Liver (tissue), 10 donors: Measurements from ENCODE around the gene CSTF3. TPM values are rescaled to one million over a fixed set of nuclear protein-coding genes. Genes with fewer than 3 reads are reported as not detected.

Experiments
- DNase-seq: peaks from one replicate; pipeline ENCODE4 v3.0.0-alpha.2; 2017; ENCODE audit warnings: low spot score
- H3K27ac ChIP-seq, 2 donors: one replicate each; pipeline ENCODE4 v1.7.0; 2013; ENCODE audit warnings: inconsistent platforms in 2 of 2, low read length in 2 of 2, control low read depth in 1 of 2, low read depth in 1 of 2, mild to moderate bottlenecking in 1 of 2
- H3K27me3 ChIP-seq, 4 donors: one replicate each; pipeline versions ENCODE4 v1.6.1 to v1.7.0; 2013; ENCODE audit warnings: low read length in 3 of 4, inconsistent platforms in 1 of 4, mild to moderate bottlenecking in 1 of 4, moderate library complexity in 1 of 4; ENCODE audit not compliant: control insufficient read depth in 4 of 4, insufficient read depth in 4 of 4
- H3K36me3 ChIP-seq, 4 donors: one replicate each; pipeline versions ENCODE4 v1.6.1 to v1.7.0; 2013; ENCODE audit warnings: low read length in 3 of 4, mild to moderate bottlenecking in 3 of 4, low read depth in 1 of 4, moderate library complexity in 1 of 4; ENCODE audit not compliant: control insufficient read depth in 4 of 4, insufficient read depth in 3 of 4
- H3K4me1 ChIP-seq, 4 donors: one replicate each; pipeline versions ENCODE4 v1.6.1 to v1.7.0; 2013; ENCODE audit warnings: low read length in 3 of 4, mild to moderate bottlenecking in 3 of 4, moderate library complexity in 1 of 4; ENCODE audit not compliant: control insufficient read depth in 4 of 4, insufficient read depth in 4 of 4
- H3K4me3 ChIP-seq, 3 donors: one replicate each; pipeline versions ENCODE4 v1.6.1 to v1.7.0; 2013; ENCODE audit warnings: low read length in 3 of 3, control low read depth in 1 of 3, low read depth in 1 of 3, mild to moderate bottlenecking in 1 of 3
- H3K9ac ChIP-seq, 2 donors: one replicate each; pipeline ENCODE4 v1.7.0; 2013; ENCODE audit warnings: low read length in 2 of 2, mild to moderate bottlenecking in 2 of 2, moderate library complexity in 2 of 2, control low read depth in 1 of 2, low read depth in 1 of 2
- H3K9me3 ChIP-seq, 4 donors: one replicate each; pipeline versions ENCODE4 v1.6.1 to v1.7.0; 2013; ENCODE audit warnings: low read length in 3 of 4; ENCODE audit not compliant: control insufficient read depth in 4 of 4
- HNF4A ChIP-seq, 2 donors: conservative IDR thresholded peaks; 2 replicates each; pipeline ENCODE4 v1.6.1; 2016; ENCODE audit warnings: antibody characterized with exemption in 2 of 2, mild to moderate bottlenecking in 2 of 2
- JUND ChIP-seq, 2 donors: IDR thresholded peaks; 2 replicates each; pipeline ENCODE4 v1.6.1; 2016; ENCODE audit warnings: antibody characterized with exemption in 2 of 2
- RAD21 ChIP-seq, 2 donors: IDR thresholded peaks; 2 replicates each; pipeline ENCODE4 v1.6.1; 2016; ENCODE audit warnings: antibody characterized with exemption in 2 of 2, mild to moderate bottlenecking in 2 of 2
- RXRA ChIP-seq, 2 donors: IDR thresholded peaks; 2 replicates each; pipeline ENCODE4 v1.6.1; 2017 to 2018; ENCODE audit warnings: antibody characterized with exemption in 2 of 2, mild to moderate bottlenecking in 1 of 2
- SP1 ChIP-seq: IDR thresholded peaks from 2 replicates; pipeline ENCODE4 v1.6.1; 2018; ENCODE audit warnings: antibody characterized with exemption, mild to moderate bottlenecking
- YY1 ChIP-seq: IDR thresholded peaks from 2 replicates; pipeline ENCODE4 v1.6.1; 2016; ENCODE audit warnings: antibody characterized with exemption, mild to moderate bottlenecking
- WGBS: extraction: QIAGEN DNeasy Blood & Tissue Kit; methylation state at CpG from one replicate; pipeline ENCODE4 v1.1.7; 2013; 5-methylcytosine and 5-hydroxymethylcytosine counted together
- polyA plus RNA-seq, 2 donors: library from polyadenylated mRNA; stranded (reverse) in 1 of 2; unstranded in 1 of 2; fragments of 200-250 nt in 1 of 2; fragments of >200 nt in 1 of 2; fragmentation: Nextera tagmentation in 1 of 2; extraction: Ambion mirVana in 1 of 2; gene quantifications; one replicate each; pipeline versions ENCODE4 v1.2.1 to v1.2.3, GENCODE V29; 2013 to 2015
- small RNA-seq: library from RNA; depleted of rRNA; stranded (forward); fragments of <200 nt; gene quantifications from one replicate; pipeline ENCODE3, GENCODE V24; 2014
- total RNA-seq, 2 donors: library from RNA; depleted of rRNA; stranded (reverse); fragments of >200 nt; gene quantifications; one replicate each; pipeline ENCODE4 v1.2.3, GENCODE V29; 2014
- TF ChIP-seq, protein P1 (sequence below): IDR thresholded peaks from 2 replicates; pipeline ENCODE4 v1.6.1; 2016; ENCODE audit warnings: antibody characterized with exemption
- TF ChIP-seq, protein P2 (sequence below): IDR thresholded peaks from 2 replicates; pipeline ENCODE4 v1.6.1; 2016; ENCODE audit warnings: antibody characterized with exemption
- donor health status: healthy.
- donor health status: healthy.
- donor health status: healthy.
- donor health status: healthy.
- donor health status: healthy.

CSTF3 gene
- total and polyA plus RNA-seq, 4 donors: 7.9 to 20.8 (median 12.3) TPM

DNA sequence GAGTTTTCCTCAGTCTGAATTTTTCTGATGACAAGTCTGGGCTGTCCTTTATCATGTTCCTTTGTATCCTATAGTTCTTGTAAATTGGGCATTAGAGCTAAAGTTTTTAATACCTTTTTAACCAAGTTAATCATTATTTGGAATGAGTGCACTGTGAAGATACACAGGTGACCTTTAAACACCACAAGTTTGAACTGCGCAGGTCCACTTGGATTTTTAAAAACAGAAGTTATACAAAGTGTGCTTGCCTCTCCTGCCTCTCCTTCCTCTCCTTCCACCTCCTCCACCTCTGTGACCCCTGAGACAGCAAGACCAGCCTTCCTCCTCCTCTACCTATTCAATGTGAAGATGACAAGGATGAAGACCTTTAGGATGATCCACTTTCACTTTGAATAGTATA, 126.3 kb downstream of the CSTF3 start:
- WGBS: 27% methylated on average over 1 of the region's 1 CpG
- peaks cover 2 to 21% (median 18%) of the 10 kb centered on the region in 4 donors for H3K36me3 ChIP-seq
- H3K27ac ChIP-seq: peak overlapping the region; percentile 41 to 53
- no peak for DNase-seq
- peaks cover 3 to 11% (median 9%) of the 10 kb centered on the region in 4 donors for H3K4me1 ChIP-seq
- peak overlapping the region in 1 of 2 donors; percentile 21 for H3K9ac ChIP-seq
- no peaks in the 10 kb centered on the region for H3K9me3 ChIP-seq
- TF ChIP-seq, protein P1, sequence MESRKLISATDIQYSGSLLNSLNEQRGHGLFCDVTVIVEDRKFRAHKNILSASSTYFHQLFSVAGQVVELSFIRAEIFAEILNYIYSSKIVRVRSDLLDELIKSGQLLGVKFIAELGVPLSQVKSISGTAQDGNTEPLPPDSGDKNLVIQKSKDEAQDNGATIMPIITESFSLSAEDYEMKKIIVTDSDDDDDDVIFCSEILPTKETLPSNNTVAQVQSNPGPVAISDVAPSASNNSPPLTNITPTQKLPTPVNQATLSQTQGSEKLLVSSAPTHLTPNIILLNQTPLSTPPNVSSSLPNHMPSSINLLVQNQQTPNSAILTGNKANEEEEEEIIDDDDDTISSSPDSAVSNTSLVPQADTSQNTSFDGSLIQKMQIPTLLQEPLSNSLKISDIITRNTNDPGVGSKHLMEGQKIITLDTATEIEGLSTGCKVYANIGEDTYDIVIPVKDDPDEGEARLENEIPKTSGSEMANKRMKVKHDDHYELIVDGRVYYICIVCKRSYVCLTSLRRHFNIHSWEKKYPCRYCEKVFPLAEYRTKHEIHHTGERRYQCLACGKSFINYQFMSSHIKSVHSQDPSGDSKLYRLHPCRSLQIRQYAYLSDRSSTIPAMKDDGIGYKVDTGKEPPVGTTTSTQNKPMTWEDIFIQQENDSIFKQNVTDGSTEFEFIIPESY: no peak
- TF ChIP-seq YY1 (peak; percentile 32), RXRA (IDR thresholded peaks at IDR 0.05) (peak; percentile 45 to 56), RAD21 (IDR thresholded peaks at IDR 0.05) (peak in 1 of 2 donors; percentile 21), HNF4A (conservative IDR thresholded peaks at IDR 0.05) (peak; percentile 52 to 69), SP1 (peak; percentile 28), JUND (IDR thresholded peaks at IDR 0.05) (peak in 1 of 2 donors; percentile 13)
- TF ChIP-seq, protein P2, sequence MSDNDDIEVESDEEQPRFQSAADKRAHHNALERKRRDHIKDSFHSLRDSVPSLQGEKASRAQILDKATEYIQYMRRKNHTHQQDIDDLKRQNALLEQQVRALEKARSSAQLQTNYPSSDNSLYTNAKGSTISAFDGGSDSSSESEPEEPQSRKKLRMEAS: no peak
- no peak overlapping the region for H3K4me3 ChIP-seq
- H3K27me3 ChIP-seq: no peaks in the 10 kb centered on the region

Small RNA genes lying within 50 kb of the gene (small RNA-seq; reads per million reads assigned to genes)
- not detected for gene RF00019

Other genes with a start within 250 kb of the CSTF3 start
- gene DEPDC7, start 145.6 kb downstream of the CSTF3 start, total RNA-seq: 10 to 100 TPM in 1 of 2 donors, 1 to 10 TPM in 1; 7.1 to 64.8 TPM
- gene DEPDC7, start 145.6 kb downstream of the CSTF3 start, polyA plus RNA-seq: 10 to 100 TPM; 21.0 to 62.0 TPM
- gene TCP11L1, start 121.9 kb downstream of the CSTF3 start, total RNA-seq: 10 to 100 TPM; 10.5 to 11.7 TPM
- 1 to 10 TPM; 2.9 to 3.3 TPM for gene TCP11L1, start 121.9 kb downstream of the CSTF3 start, polyA plus RNA-seq
- gene HIPK3, start 95.9 kb upstream of the CSTF3 start, total RNA-seq: 10 to 100 TPM; 42.9 to 67.5 TPM
- 10 to 100 TPM; 12.0 to 12.2 TPM for gene HIPK3, start 95.9 kb upstream of the CSTF3 start, polyA plus RNA-seq
- under 1 TPM in 1 of 2 donors, not detected in 1; under 0.01 TPM for gene KIAA1549L, start 214.6 kb upstream of the CSTF3 start, total RNA-seq
- gene KIAA1549L, start 214.6 kb upstream of the CSTF3 start, polyA plus RNA-seq: under 1 TPM in 1 of 2 donors, not detected in 1; 0.01 TPM